BE2C (cell line): ENCODE measurements around the gene MGAT4A.

ENCODE experiments used
- DNase-seq: peaks from one replicate; pipeline ENCODE4 v3.0.0-alpha.2; 2020
- H3K27me3 ChIP-seq: fragments of 250-450 bp; sonication (Bioruptor Pico); 2 replicates; pipeline ENCODE4 v1.5.1; 2020; ENCODE audit warnings: mild to moderate bottlenecking
- H3K36me3 ChIP-seq: fragments of 250-450 bp; sonication (Bioruptor Pico); 2 replicates; pipeline ENCODE4 v1.5.1; 2020; ENCODE audit warnings: mild to moderate bottlenecking
- H3K4me1 ChIP-seq: fragments of 250-450 bp; sonication (Bioruptor Pico); 2 replicates; pipeline ENCODE4 v1.5.1; 2020
- H3K4me3 ChIP-seq: 2 replicates; pipeline ENCODE4 v1.5.1; 2011; ENCODE audit warnings: low read depth, low read length
- H3K9me3 ChIP-seq: fragments of 250-450 bp; sonication (Bioruptor Pico); 2 replicates; pipeline ENCODE4 v1.5.1; 2020
- TF ChIP-seq, protein P1 (sequence below): IDR thresholded peaks from 2 replicates; pipeline ENCODE4 v1.5.1; 2012; ENCODE audit warnings: mild to moderate bottlenecking, low read depth, low read length

The MGAT4A gene

DNA sequence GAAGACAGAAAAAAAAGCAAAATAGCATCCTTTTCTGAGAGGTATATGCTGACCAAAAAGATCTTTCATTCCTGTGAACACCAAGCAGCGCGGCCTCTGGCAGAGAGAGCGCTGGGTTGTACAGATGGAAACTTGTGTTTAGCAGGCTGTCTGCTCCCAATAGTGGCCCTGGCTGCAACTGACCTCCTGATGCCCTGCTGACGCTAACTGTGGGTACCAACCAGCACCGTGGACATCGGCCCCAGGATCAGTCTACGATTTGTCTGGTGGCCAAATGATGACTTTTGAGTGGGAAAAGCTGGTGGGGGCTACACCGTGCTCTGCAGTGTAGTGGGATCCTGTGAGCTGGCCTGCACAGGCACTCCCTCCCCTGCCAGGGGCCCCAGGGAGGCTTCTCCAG is 138.4 kb downstream of the MGAT4A start:
- TF ChIP-seq, protein P1, sequence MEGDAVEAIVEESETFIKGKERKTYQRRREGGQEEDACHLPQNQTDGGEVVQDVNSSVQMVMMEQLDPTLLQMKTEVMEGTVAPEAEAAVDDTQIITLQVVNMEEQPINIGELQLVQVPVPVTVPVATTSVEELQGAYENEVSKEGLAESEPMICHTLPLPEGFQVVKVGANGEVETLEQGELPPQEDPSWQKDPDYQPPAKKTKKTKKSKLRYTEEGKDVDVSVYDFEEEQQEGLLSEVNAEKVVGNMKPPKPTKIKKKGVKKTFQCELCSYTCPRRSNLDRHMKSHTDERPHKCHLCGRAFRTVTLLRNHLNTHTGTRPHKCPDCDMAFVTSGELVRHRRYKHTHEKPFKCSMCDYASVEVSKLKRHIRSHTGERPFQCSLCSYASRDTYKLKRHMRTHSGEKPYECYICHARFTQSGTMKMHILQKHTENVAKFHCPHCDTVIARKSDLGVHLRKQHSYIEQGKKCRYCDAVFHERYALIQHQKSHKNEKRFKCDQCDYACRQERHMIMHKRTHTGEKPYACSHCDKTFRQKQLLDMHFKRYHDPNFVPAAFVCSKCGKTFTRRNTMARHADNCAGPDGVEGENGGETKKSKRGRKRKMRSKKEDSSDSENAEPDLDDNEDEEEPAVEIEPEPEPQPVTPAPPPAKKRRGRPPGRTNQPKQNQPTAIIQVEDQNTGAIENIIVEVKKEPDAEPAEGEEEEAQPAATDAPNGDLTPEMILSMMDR = no peak
- Histone ChIP-seq H3K9me3 (no peaks in the 10 kb centered on the region), H3K4me3 (no peak overlapping the region), H3K36me3 (no peaks in the 10 kb centered on the region), H3K27me3 (no peaks in the 10 kb centered on the region), H3K4me1 (no peaks in the 10 kb centered on the region)
- DNase-seq = no peak

DNA sequence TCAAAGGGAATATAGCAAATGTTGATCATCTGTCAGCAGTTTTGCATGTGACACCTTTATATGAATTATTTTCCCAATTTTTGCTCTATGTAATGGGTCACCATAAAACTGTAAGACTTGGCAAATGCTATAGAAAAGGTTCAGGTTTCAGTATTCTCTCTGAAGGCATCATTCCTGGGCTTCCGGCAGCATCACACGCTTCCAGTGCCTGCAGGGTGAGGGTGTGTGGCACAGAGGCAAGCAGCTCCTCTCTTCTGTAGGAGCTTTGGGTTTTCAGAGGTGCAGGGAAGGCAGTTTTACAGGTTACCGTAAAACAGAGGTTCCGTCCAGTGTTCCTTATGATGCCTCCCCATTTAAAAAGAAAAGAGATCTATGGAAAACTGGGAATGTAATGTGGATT is 141.4 kb downstream of the MGAT4A start:
- Histone ChIP-seq H3K4me1 (no peaks in the 10 kb centered on the region), H3K27me3 (no peaks in the 10 kb centered on the region), H3K36me3 (no peaks in the 10 kb centered on the region), H3K4me3 (no peak overlapping the region), H3K9me3 (no peaks in the 10 kb centered on the region)
- no peak for DNase-seq
- TF ChIP-seq, protein P1 = no peak

DNA sequence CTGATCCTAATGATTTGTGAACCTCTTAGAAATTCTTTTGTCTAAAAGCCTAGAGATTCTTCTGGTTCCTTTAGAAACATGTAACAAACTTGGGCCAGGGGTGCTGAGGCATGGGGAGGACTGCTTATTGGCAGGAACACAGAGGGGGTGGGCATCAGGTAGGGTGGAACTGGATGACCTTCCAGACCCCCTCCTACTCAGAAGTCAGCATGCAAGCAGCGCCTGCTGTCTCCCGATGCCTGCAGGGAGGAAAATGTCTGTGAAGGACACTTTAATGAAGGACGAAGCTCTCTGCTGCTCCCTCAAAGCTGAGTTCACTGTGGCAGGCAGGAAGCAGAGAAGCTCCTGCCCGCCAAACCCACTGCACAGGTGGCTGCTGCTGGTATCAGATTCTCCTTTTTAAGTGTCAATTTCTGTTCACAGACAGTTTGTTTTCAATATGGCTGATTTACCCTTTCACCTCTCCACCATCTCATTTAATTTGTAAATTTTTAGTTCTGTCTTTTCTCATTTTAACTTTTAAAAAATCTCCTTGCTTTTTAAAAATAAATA is 142.0 kb downstream of the MGAT4A start:
- Histone ChIP-seq H3K36me3 (no peaks in the 10 kb centered on the region), H3K4me1 (no peaks in the 10 kb centered on the region), H3K27me3 (no peaks in the 10 kb centered on the region), H3K4me3 (no peak overlapping the region), H3K9me3 (no peaks in the 10 kb centered on the region)
- DNase-seq = no peak
- TF ChIP-seq, protein P1 = no peak

DNA sequence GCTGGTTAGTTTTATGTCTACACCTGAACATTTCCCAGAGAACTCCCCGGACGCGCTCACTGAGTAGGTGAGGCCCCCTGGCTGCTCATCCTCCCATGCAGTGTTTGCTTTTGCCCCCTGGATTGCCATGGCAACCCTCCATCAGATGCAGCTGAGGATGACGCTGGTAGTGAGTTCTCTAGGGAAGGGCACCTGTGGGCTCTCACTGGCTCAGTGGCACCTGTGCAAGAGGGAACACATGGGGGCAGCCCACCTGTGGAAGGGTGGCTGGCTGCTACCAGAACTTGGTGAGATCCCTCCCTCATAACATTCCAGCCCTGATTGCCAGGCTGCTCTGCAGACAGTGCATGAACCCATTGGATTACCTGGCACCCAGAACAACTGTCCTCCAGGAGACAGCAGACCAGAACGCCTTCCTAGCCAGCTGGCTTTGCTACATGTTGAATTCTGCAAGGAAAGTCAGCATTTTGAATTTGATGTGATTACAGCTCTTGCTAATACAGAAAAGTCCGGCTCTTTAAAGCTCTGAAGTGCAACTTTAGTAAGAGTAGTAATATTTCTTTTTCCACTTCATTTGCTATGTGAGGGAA is 144.3 kb downstream of the MGAT4A start:
- TF ChIP-seq, protein P1 = no peak
- H3K27me3 ChIP-seq = no peaks in the 10 kb centered on the region
- H3K4me1 ChIP-seq = no peaks in the 10 kb centered on the region
- no peak for DNase-seq
- no peaks in the 10 kb centered on the region for H3K9me3 ChIP-seq
- no peaks in the 10 kb centered on the region for H3K36me3 ChIP-seq
- no peak overlapping the region for H3K4me3 ChIP-seq

DNA sequence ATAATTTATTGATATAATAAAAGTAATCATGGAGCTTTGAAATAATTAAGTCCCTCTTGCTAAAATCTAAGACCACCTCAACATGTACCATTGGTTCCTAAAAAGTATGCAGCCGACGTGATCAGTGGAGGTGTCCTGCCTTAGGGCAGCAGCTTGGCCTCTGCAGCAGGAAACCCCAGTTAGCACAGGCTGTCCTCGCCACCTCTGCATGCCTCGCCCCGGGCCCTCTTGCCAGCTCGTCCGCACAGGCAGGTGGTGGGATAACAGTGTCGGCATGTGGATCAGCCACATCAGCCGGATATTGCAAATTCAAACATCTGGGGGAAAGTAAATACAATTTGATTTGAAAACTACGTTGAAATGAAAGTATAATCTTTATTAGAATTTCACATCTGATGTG is 145.5 kb downstream of the MGAT4A start:
- no peak overlapping the region for H3K4me3 ChIP-seq
- TF ChIP-seq, protein P1 = no peak
- no peaks in the 10 kb centered on the region for H3K9me3 ChIP-seq
- no peaks in the 10 kb centered on the region for H3K4me1 ChIP-seq
- no peaks in the 10 kb centered on the region for H3K27me3 ChIP-seq
- no peak for DNase-seq
- no peaks in the 10 kb centered on the region for H3K36me3 ChIP-seq

DNA sequence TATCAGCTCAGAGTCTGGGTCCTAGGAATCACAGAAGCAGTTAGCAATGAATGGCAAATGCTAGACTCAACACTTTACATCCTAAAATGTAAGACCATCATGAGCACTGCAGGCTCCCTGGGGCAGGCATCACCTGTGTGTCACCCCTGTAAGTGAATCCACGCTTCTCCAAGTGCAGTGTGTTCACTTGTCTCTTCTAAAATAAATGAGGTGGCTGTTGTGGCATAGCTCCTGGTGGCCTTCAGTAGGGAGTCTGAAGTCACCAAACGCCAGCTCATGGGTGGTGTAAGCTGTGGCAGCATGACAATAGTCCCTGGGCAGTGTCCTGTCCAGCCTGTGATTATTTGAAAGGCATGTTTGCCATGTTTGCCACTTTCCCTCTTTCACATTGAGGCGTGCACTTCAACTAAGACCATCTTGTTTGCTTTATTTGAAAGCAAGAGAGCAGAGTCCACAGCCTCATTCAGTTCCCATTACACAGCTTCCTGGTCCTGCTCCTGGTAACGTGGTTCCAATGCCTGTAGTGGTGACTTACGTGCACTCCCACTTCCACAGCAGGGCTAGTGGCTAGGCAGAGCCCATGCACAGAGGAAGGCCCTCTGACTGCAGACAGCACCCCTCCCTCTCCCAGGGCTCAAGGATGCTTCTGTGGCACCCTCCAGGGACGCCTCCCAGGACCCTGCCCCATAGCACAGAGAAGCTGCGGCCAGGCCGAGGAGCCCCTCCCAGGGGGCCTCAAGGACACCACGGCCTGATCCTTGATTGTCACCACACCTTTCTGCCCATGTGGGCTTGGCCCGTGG is 146.9 kb downstream of the MGAT4A start:
- TF ChIP-seq, protein P1 = no peak
- DNase-seq = no peak
- no peaks in the 10 kb centered on the region for H3K9me3 ChIP-seq
- H3K4me1 ChIP-seq = no peaks in the 10 kb centered on the region
- no peaks in the 10 kb centered on the region for H3K27me3 ChIP-seq
- H3K4me3 ChIP-seq = no peak overlapping the region
- H3K36me3 ChIP-seq = no peaks in the 10 kb centered on the region
